ENCODE measurements around the gene CACNA2D4. TPM values are rescaled to one million over a fixed set of nuclear protein-coding genes. Genes with fewer than 3 reads are reported as not detected.

CACNA2D4 gene
- total and polyA plus RNA-seq, 2 donors (not counting 3 experiments of a cell fraction or from before 2014, with no cell fraction given): 0.58 to 0.73 TPM

DNA sequence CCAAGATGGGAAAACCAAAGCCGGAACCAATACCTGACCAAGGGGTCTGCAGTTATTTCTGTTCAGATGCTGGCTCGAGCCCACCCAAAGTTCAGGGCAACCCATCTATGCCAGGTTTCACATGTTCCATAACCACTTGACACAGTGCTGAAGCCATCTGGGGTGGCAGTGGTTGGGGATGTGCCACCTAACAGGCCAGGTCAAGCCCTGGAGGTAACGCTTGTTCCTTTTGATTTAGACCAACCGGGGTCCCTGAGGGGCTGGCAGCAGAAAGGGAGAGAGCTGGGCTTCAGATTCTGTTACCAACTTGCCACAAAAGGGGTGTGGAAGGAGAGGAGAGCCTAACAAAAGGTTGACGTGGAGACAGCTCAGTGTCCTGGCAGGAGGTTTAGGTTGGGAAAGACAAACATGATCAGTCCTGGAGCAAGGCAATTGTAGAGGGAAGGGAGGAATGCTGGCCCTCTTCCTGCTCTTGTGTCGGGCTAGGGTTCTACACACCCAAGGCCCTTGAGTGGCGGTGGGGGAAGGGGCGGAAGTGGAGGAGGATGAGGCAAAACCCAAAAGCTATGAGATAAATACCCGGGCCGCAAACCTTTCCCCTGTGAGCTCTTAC lies 31.9 kb downstream of the CACNA2D4 start:
- Histone ChIP-seq H2AFZ (ENCODE audit: low read depth, low read length) (no peak overlapping the region), H3K9me1 (replicated peaks; ENCODE audit: control insufficient read depth, extremely low read depth, insufficient read depth, low read length) (no peaks in the 10 kb centered on the region), H3K36me3 (ENCODE audit: control insufficient read depth in 2 of 2, extremely low read depth in 1 of 2, insufficient read depth in 2 of 2, low read length in 2 of 2) (no peaks in the 10 kb centered on the region), H3K79me2 (ENCODE audit: control insufficient read depth, insufficient read depth, low read length) (no peaks in the 10 kb centered on the region), H3K27me3 (ENCODE audit: control insufficient read depth in 2 of 2, insufficient read depth in 2 of 2, low read length in 2 of 2) (no peaks in the 10 kb centered on the region), H3K9me3 (replicated peaks; ENCODE audit: control insufficient read depth, insufficient read depth, low read length) (no peaks in the 10 kb centered on the region), H3K4me3 (replicated peaks in 1 of 3; ENCODE audit: insufficient read depth in 1 of 3, low read depth in 1 of 3, low read length in 3 of 3) (no peak overlapping the region), H4K20me1 (replicated peaks; ENCODE audit: control insufficient read depth, extremely low read depth, insufficient read depth, low read length) (no peaks in the 10 kb centered on the region), H3K4me2 (ENCODE audit: insufficient read depth, low read length) (no peak overlapping the region), H3K27ac (ENCODE audit: insufficient read depth, low read depth, low read length) (no peak overlapping the region), H3K9ac (replicated peaks; ENCODE audit: extremely low read depth, insufficient read depth, low read length) (no peak overlapping the region), H3K4me1 (ENCODE audit: control insufficient read depth, extremely low read depth, insufficient read depth, low read length) (no peaks in the 10 kb centered on the region)
- no peak for TF ChIP-seq EZH2 (IDR thresholded peaks at IDR 0.05; ENCODE audit: borderline replicate concordance, low read depth, low read length, severe bottlenecking)
- TF ChIP-seq, protein P1, sequence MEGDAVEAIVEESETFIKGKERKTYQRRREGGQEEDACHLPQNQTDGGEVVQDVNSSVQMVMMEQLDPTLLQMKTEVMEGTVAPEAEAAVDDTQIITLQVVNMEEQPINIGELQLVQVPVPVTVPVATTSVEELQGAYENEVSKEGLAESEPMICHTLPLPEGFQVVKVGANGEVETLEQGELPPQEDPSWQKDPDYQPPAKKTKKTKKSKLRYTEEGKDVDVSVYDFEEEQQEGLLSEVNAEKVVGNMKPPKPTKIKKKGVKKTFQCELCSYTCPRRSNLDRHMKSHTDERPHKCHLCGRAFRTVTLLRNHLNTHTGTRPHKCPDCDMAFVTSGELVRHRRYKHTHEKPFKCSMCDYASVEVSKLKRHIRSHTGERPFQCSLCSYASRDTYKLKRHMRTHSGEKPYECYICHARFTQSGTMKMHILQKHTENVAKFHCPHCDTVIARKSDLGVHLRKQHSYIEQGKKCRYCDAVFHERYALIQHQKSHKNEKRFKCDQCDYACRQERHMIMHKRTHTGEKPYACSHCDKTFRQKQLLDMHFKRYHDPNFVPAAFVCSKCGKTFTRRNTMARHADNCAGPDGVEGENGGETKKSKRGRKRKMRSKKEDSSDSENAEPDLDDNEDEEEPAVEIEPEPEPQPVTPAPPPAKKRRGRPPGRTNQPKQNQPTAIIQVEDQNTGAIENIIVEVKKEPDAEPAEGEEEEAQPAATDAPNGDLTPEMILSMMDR (IDR thresholded peaks at IDR 0.05; ENCODE audit: extremely low read depth in 1 of 2, insufficient read depth in 1 of 2, low read depth in 1 of 2, low read length in 2 of 2): no peak
- TF ChIP-seq POLR2A (IDR thresholded peaks at IDR 0.05; ENCODE audit: low read depth, low read length): no peak
- TF ChIP-seq, protein P2, sequence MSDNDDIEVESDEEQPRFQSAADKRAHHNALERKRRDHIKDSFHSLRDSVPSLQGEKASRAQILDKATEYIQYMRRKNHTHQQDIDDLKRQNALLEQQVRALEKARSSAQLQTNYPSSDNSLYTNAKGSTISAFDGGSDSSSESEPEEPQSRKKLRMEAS (IDR thresholded peaks at IDR 0.05; ENCODE audit: insufficient read depth, insufficient read length): no peak
- no peak for TF ChIP-seq FOS (IDR thresholded peaks at IDR 0.05; ENCODE audit: borderline replicate concordance, insufficient read depth, low read length)
- TF ChIP-seq GATA2 (IDR thresholded peaks at IDR 0.05; ENCODE audit: insufficient read depth, insufficient read length, low read depth, low read length): no peak
- no peak for TF ChIP-seq MYC (IDR thresholded peaks at IDR 0.05; ENCODE audit: low read depth, low read length)
- TF ChIP-seq JUN (IDR thresholded peaks at IDR 0.05; ENCODE audit: borderline replicate concordance, insufficient read depth, insufficient read length, low read depth): no peak
- TF ChIP-seq POLR2AphosphoS5 (IDR thresholded peaks at IDR 0.05; ENCODE audit: insufficient read depth, low read depth, low read length): no peak
- no TSS peak for BruUV-seq (replicated peaks)
- intact Hi-C loops (cut with micrococcal nuclease) (no loop called here), dilution Hi-C loops (cut with MboI; ENCODE audit: extremely low pct_ligation_motif_present, low sequenced_read_pairs) (no loop called here)
- DNase-seq (ENCODE audit: low read depth, low spot score) (no peak), FAIRE-seq (no peak)
- ChIA-PET POLR2A (no interaction called here), CTCF (interaction anchor here (0.9 kb wide), 1 partner anchor 11 kb away, joined by 3 read pairs; no protein-coding TSS in a partner anchor)

All from endothelial cell of umbilical vein (primary cell).